Left lung (tissue), 10 donors: ENCODE results near the gene CST3. TPM values are rescaled to one million over a fixed set of nuclear protein-coding genes. Genes with fewer than 3 reads are reported as not detected.

Experiments
- ATAC-seq: fragments of 200-7000 bp; cut with Tn5 transposase; one replicate; pipeline ENCODE4 v1.9.1; 2020; ENCODE audit warnings: moderate library complexity
- DNase-seq, 4 donors: peaks; one replicate each; pipeline ENCODE4 v3.0.0-alpha.2; 2013 to 2020
- H3K27ac ChIP-seq, 2 donors: fragments of 200-600 bp; sonication (generic) in 1 of 2; one replicate each; pipeline versions ENCODE4 v1.5.0 to v1.8.0; 2020 to 2021
- H3K27me3 ChIP-seq, 2 donors: fragments of 200-600 bp; sonication (generic) in 1 of 2; one replicate each; pipeline versions ENCODE4 v1.5.0 to v1.8.0; 2020 to 2021
- H3K36me3 ChIP-seq, 2 donors: fragments of 200-600 bp; sonication (generic) in 1 of 2; one replicate each; pipeline versions ENCODE4 v1.5.0 to v1.8.0; 2020 to 2021
- H3K4me1 ChIP-seq, 2 donors: fragments of 200-600 bp; one replicate each; pipeline ENCODE4 v1.8.0; 2021
- H3K4me3 ChIP-seq, 2 donors: fragments of 200-600 bp; sonication (generic) in 1 of 2; one replicate each; pipeline versions ENCODE4 v1.5.0 to v1.8.0; 2020 to 2021; ENCODE audit warnings: mild to moderate bottlenecking in 1 of 2
- H3K9me3 ChIP-seq, 2 donors: fragments of 200-600 bp; sonication (generic) in 1 of 2; one replicate each; pipeline versions ENCODE4 v1.5.0 to v1.8.0; 2020 to 2021
- CTCF ChIP-seq, 2 donors: fragments of 200-600 bp; sonication (generic) in 1 of 2; IDR thresholded peaks; one replicate each; pipeline versions ENCODE4 v1.5.0 to v1.8.0; 2021; ENCODE audit warnings: antibody characterized with exemption in 2 of 2
- intact Hi-C, 2 donors: fragments of 100-400 bp; cut with DNase I; formaldehyde crosslinking; loops; one replicate each; pipeline versions ENCODE4 v1.11.2 to v1.14.2; 2022
- polyA plus RNA-seq, 6 donors: library from polyadenylated mRNA; unstranded; fragments of 120-200 nt; gene quantifications; one replicate each; pipeline ENCODE4 v1.2.1, GENCODE V29; 2013; ENCODE audit not compliant: insufficient read length in 6 of 6
- total RNA-seq, 2 donors: library from RNA; stranded (reverse); fragmentation: NEBNext Ultra II Directional; extraction: Animal tissue kit (Norgen Biotek cat#: 25700); gene quantifications; one replicate each; pipeline ENCODE4 v1.2.1, GENCODE V29; 2021
- donor health status: DM: no; HTN: yes; CAD: no.
- donor health status: DM: no; HTN: no; CAD: no.

The CST3 gene
- total and polyA plus RNA-seq, 8 donors, result 145 to 714 (median 163) TPM

GRCh38 chr20:23651117-23651516 lies 13.4 kb upstream of the CST3 start:
- H3K36me3 ChIP-seq, result no peaks in the 10 kb centered on the region
- H3K4me1 ChIP-seq, result peaks cover 8 to 25% of the 10 kb centered on the region in 2 donors
- H3K27me3 ChIP-seq, result no peaks in the 10 kb centered on the region
- ATAC-seq (no peak), DNase-seq (no peak)
- TF ChIP-seq CTCF (IDR thresholded peaks at IDR 0.05), result no peak
- no peak overlapping the region for H3K4me3 ChIP-seq
- H3K9me3 ChIP-seq, result no peaks in the 10 kb centered on the region
- H3K27ac ChIP-seq, result no peak overlapping the region
- intact Hi-C loops, result no loop called here

DNA sequence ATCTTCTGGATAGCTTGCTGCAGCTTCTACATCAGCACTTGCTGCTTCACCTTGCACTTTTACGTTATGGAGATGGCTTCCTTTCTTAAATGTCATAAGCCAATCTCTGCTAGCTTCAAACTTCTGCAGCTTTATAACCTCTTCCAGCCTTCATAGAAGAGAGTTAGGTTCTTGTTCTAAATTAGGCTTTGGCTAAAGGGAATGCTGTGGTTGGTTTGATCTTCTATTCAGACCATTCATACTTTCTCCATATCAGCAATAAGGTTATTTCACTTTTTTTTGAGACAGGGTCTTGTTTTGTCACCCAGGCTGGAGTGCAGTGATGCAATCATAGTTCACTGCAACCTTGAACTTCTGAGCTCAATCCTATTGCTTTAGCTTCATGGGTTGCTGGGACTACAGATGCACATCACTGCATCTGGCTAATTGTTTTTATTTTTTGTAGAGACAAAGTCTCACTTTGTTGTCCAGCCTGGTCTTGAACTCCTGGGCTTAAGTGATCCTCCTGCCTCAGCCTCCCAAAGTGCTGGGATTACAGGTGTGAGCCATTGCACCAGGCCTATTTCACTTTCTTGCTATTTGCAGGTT lies 12.2 kb upstream of the CST3 start:
- H3K4me1 ChIP-seq, result peaks cover 0 to 16% of the 10 kb centered on the region in 2 donors
- DNase-seq, result no peak

GRCh38 chr20:23649242-23649641 lies 11.5 kb upstream of the CST3 start:
- ATAC-seq, result no peak
- no peak for TF ChIP-seq CTCF (IDR thresholded peaks at IDR 0.05)
- Histone ChIP-seq H3K4me1 (peaks cover 0 to 9% of the 10 kb centered on the region in 2 donors), H3K4me3 (no peak overlapping the region), H3K27ac (no peak overlapping the region), H3K9me3 (no peaks in the 10 kb centered on the region), H3K36me3 (no peaks in the 10 kb centered on the region), H3K27me3 (no peaks in the 10 kb centered on the region)
- no peak for DNase-seq
- intact Hi-C loops, result no loop called here

More for the DNA sequence above, 12.2 kb upstream of the CST3 start:
- intact Hi-C loops, result no loop called here
- Histone ChIP-seq H3K27ac (no peak overlapping the region), H3K4me3 (no peak overlapping the region), H3K9me3 (no peaks in the 10 kb centered on the region), H3K36me3 (no peaks in the 10 kb centered on the region), H3K27me3 (no peaks in the 10 kb centered on the region)
- no peak for TF ChIP-seq CTCF (IDR thresholded peaks at IDR 0.05)
- no peak for ATAC-seq

GRCh38 chr20:23647346-23647745 lies 9.6 kb upstream of the CST3 start:
- peaks cover 0 to 23% of the 10 kb centered on the region in 2 donors for H3K4me1 ChIP-seq
- no peak overlapping the region for H3K27ac ChIP-seq
- intact Hi-C loops, result no loop called here
- no peaks in the 10 kb centered on the region for H3K36me3 ChIP-seq
- no peak for ATAC-seq
- no peaks in the 10 kb centered on the region for H3K27me3 ChIP-seq
- DNase-seq, result no peak
- no peak for TF ChIP-seq CTCF (IDR thresholded peaks at IDR 0.05)
- H3K9me3 ChIP-seq, result no peaks in the 10 kb centered on the region
- H3K4me3 ChIP-seq, result no peak overlapping the region

DNA sequence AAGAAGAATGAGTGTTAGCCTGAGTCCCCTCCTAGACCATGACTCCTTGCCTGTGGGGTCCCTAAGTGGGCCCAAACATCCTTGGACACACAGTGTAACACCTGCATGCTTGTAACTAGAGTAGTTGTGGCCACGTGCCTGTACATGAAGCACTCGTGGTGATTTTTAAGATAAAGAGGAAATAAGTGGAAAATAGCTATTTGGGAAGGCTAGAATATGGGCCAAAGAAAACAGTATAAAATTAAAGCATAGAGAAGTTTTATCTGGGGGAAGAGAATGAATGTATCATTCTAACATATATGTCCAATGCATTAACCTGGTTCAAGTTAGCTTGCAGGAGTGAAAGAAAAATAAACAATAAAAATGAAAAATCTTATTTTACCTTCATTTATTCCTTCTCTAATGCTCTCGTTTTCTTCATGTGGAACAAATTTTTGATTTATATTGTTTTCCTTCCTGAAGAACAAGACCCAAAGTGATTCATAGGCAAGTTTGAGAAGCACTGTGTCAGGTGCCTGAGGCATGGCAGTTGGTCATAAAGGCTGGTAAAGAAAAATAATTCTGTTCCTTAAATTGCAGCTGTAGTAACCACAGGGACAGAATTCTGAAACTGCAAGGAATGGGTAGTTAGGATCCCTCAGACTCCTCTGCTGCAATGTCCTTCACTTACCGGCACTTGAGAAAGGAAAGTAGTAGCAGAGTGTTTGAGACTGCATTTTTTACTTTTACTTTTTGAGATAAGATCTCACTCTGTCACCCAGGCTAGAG lies 8.5 kb upstream of the CST3 start:
- no peaks in the 10 kb centered on the region for H3K9me3 ChIP-seq
- H3K4me3 ChIP-seq, result no peak overlapping the region
- ATAC-seq, result peak; percentile 54

More for the DNA sequence above, 8.5 kb upstream of the CST3 start:
- no peaks in the 10 kb centered on the region for H3K27me3 ChIP-seq
- DNase-seq, result no peak
- intact Hi-C loops, result no loop called here
- peaks cover 4 to 30% of the 10 kb centered on the region in 2 donors for H3K4me1 ChIP-seq
- no peaks in the 10 kb centered on the region for H3K36me3 ChIP-seq
- TF ChIP-seq CTCF (IDR thresholded peaks at IDR 0.05), result no peak
- H3K27ac ChIP-seq, result no peak overlapping the region
